Testis (tissue), 3 donors: ENCODE results near the gene CADM1. TPM values are rescaled to one million over a fixed set of nuclear protein-coding genes. Genes with fewer than 3 reads are reported as not detected.

Experiments
- DNase-seq: peaks from one replicate; pipeline ENCODE4 v3.0.0-alpha.2; 2019
- H3K27ac ChIP-seq, 2 donors: fragments of 200-600 bp; sonication (generic); one replicate each; pipeline ENCODE4 v1.5.1; 2019
- H3K27me3 ChIP-seq: fragments of 200-600 bp; sonication (generic); one replicate; pipeline ENCODE4 v1.5.1; 2019
- H3K36me3 ChIP-seq: fragments of 200-600 bp; sonication (generic); one replicate; pipeline ENCODE4 v1.5.1; 2017; ENCODE audit warnings: low read depth; ENCODE audit errors: missing control alignments
- H3K4me1 ChIP-seq: fragments of 200-600 bp; sonication (generic); one replicate; pipeline ENCODE4 v1.5.1; 2019
- H3K4me3 ChIP-seq, 2 donors: fragments of 200-600 bp; sonication (generic); one replicate each; pipeline ENCODE4 v1.5.1; 2017 to 2019
- H3K9me3 ChIP-seq: fragments of 200-600 bp; sonication (generic); one replicate; pipeline ENCODE4 v1.5.1; 2017
- CTCF ChIP-seq, 3 experiments: fragments of 450-650 bp in 2 of 3; fragments of 200-600 bp in 1 of 3; sonication (generic) in 1 of 3; IDR thresholded peaks; one replicate each; pipeline ENCODE4 v1.5.1; 2016 to 2019; ENCODE audit warnings: antibody characterized with exemption in 3 of 3, mild to moderate bottlenecking in 2 of 3, moderate library complexity in 1 of 3
- POLR2A ChIP-seq: fragments of 450-650 bp; IDR thresholded peaks from one replicate; pipeline ENCODE4 v1.6.1; 2017; ENCODE audit warnings: antibody characterized with exemption, mild to moderate bottlenecking, moderate library complexity
- WGBS, 2 donors: methylation state at CpG; one replicate each; pipeline ENCODE4 v1.1.5; 2018; 5-methylcytosine and 5-hydroxymethylcytosine counted together
- intact Hi-C: fragments of 100-400 bp; cut with DNase I; formaldehyde crosslinking; loops from one replicate; pipeline ENCODE4 v1.15.1; 2023; ENCODE audit warnings: low total_unique reads
- polyA plus RNA-seq: library from polyadenylated mRNA; stranded (reverse); fragments of 350-450 nt; fragmentation: Illumina TruSeq; extraction: RNeasy Lipid Tissue Mini Kit (QIAGEN cat#74804); gene quantifications from one replicate; pipeline ENCODE4 v1.2.3, GENCODE V29; 2014; ENCODE audit warnings: low read depth, low replicate concordance; ENCODE audit not compliant: insufficient read depth
- total RNA-seq, 2 donors: library from RNA; depleted of rRNA; stranded (reverse); fragments of >200 nt; gene quantifications; one replicate each; pipeline ENCODE4 v1.2.3, GENCODE V29; 2016

Gene CADM1
- total and polyA plus RNA-seq, 3 donors from 2014 or later, result 135 to 230 (median 216) TPM

GRCh38 chr11:115155978-115156377 lies 348.2 kb downstream of the CADM1 start:
- WGBS, 2 donors, result 26 to 48% methylated on average over 1 of the region's 1 CpG
- Histone ChIP-seq H3K9me3 (no peaks in the 10 kb centered on the region), H3K4me3 (no peak overlapping the region), H3K36me3 (no peaks in the 10 kb centered on the region), H3K27me3 (no peaks in the 10 kb centered on the region), H3K4me1 (no peaks in the 10 kb centered on the region), H3K27ac (no peak overlapping the region)
- intact Hi-C loops, result no loop called here
- TF ChIP-seq POLR2A (no peak), CTCF (IDR thresholded peaks at IDR 0.05) (no peak)
- no peak for DNase-seq

- DNase-seq, result no peak
- TF ChIP-seq POLR2A (no peak), CTCF (IDR thresholded peaks at IDR 0.05) (no peak)
- Histone ChIP-seq H3K9me3 (no peaks in the 10 kb centered on the region), H3K27ac (no peak overlapping the region), H3K27me3 (no peaks in the 10 kb centered on the region), H3K36me3 (no peaks in the 10 kb centered on the region), H3K4me3 (no peak overlapping the region), H3K4me1 (no peaks in the 10 kb centered on the region)
- intact Hi-C loops, result no loop called here
- WGBS, 2 donors, result 58 to 68% methylated on average over 2 to 8 of the region's 8 CpGs
Measured at GRCh38 chr11:115155320-115155719, 348.9 kb downstream of the CADM1 start.

- no peaks in the 10 kb centered on the region for H3K9me3 ChIP-seq
- H3K27me3 ChIP-seq, result no peaks in the 10 kb centered on the region
- no peak for TF ChIP-seq POLR2A
- TF ChIP-seq CTCF (IDR thresholded peaks at IDR 0.05), result no peak
- H3K4me1 ChIP-seq, result no peaks in the 10 kb centered on the region
- peak overlapping the region in 1 of 2 donors; percentile 37 for H3K4me3 ChIP-seq
- H3K27ac ChIP-seq, result no peak overlapping the region
- intact Hi-C loops, result no loop called here
- no peaks in the 10 kb centered on the region for H3K36me3 ChIP-seq
- DNase-seq, result no peak
- WGBS, 2 donors, result 58 to 65% methylated on average over 9 of the region's 9 CpGs
Measured at GRCh38 chr11:115154355-115154736, 349.9 kb downstream of the CADM1 start.

- H3K27me3 ChIP-seq, result no peaks in the 10 kb centered on the region
- intact Hi-C loops, result no loop called here
- no peaks in the 10 kb centered on the region for H3K9me3 ChIP-seq
- no peak for DNase-seq
- TF ChIP-seq POLR2A, result no peak
- no peak for TF ChIP-seq CTCF (IDR thresholded peaks at IDR 0.05)
- no peaks in the 10 kb centered on the region for H3K36me3 ChIP-seq
- H3K27ac ChIP-seq, result no peak overlapping the region
- peak overlapping the region in 1 of 2 donors; percentile 37 for H3K4me3 ChIP-seq
- no peaks in the 10 kb centered on the region for H3K4me1 ChIP-seq
- WGBS, 2 donors, result 68 to 82% methylated on average over 39 of the region's 39 CpGs
Measured at GRCh38 chr11:115153731-115154354, 350.4 kb downstream of the CADM1 start.

GRCh38 chr11:115153135-115153534 lies 351.1 kb downstream of the CADM1 start:
- TF ChIP-seq POLR2A, result no peak
- TF ChIP-seq CTCF (IDR thresholded peaks at IDR 0.05), result no peak
- Histone ChIP-seq H3K27me3 (no peaks in the 10 kb centered on the region), H3K4me1 (no peaks in the 10 kb centered on the region), H3K4me3 (peak overlapping the region in 1 of 2 donors; percentile 37), H3K36me3 (no peaks in the 10 kb centered on the region), H3K9me3 (no peaks in the 10 kb centered on the region), H3K27ac (no peak overlapping the region)
- intact Hi-C loops, result no loop called here
- 51 to 69% methylated on average over 8 of the region's 8 CpGs for WGBS, 2 donors
- no peak for DNase-seq
